Skeletal muscle satellite cell (primary cell): ENCODE results near the gene CA5A.

Experiments
- H3K27me3 ChIP-seq: 2 replicates; pipeline ENCODE4 v1.7.0; 2013; ENCODE audit warnings: low read length; ENCODE audit not compliant: control insufficient read depth, insufficient read depth
- H3K36me3 ChIP-seq: 2 replicates; pipeline ENCODE4 v1.7.0; 2013; ENCODE audit warnings: mild to moderate bottlenecking, control low read depth, low read length; ENCODE audit not compliant: insufficient read depth
- H3K4me1 ChIP-seq: 2 replicates; pipeline ENCODE4 v1.7.0; 2013; ENCODE audit warnings: low read length; ENCODE audit not compliant: control insufficient read depth, insufficient read depth
- H3K4me2 ChIP-seq: 2 replicates; pipeline ENCODE4 v1.7.0; 2013; ENCODE audit warnings: mild to moderate bottlenecking, low read length
- H3K4me3 ChIP-seq: 2 replicates; pipeline ENCODE4 v1.7.0; 2013; ENCODE audit warnings: low read length
- H3K9ac ChIP-seq: 2 replicates; pipeline ENCODE4 v1.7.0; 2013; ENCODE audit warnings: mild to moderate bottlenecking, low read depth, low read length, moderate library complexity
- H3K9me3 ChIP-seq: replicated peaks from 2 replicates; pipeline ENCODE4 v1.7.0; 2013; ENCODE audit warnings: mild to moderate bottlenecking, control low read depth, low read length

Gene CA5A

DNA sequence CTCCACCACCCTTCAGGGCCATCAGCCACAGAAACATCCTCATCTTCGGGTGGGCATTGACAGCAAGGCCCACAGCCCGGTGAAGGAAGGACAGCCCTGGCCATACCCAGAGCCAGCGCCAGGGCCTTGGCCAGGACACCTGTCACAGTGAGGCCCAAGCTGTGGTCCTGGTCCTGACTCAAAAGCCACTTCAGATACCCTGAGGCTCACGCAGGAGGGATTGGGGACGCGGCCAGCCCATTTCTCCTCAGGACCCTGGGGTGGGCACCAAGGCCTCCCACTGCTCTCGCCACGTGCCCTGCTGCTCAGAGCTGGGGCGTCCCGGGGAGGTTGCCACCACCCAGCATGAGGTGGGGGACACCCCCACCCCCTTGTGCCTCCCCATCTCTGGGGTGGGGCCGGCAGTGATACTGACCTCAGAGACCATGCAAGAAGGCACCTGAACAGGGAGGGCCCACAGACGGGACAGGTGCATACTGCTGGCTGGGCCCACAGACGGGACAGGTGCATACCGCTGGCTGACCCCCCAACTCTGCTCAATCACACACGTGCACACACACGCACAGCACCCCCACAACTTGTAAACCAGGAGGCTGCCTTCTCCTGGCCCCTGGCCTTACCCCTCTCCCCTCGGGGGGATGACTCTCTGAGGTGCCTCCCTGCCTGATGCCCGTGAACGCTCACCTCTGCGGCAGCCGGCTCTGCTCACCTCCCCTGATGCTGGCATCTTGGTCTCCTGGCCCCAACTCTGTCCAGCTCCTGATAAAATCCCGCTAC lies 81.2 kb downstream of the CA5A start:
- peak overlapping the region; percentile 36 for H3K4me2 ChIP-seq
- H3K36me3 ChIP-seq, result peaks cover 16% of the 10 kb centered on the region
- peaks cover 95% of the 10 kb centered on the region for H3K4me1 ChIP-seq
- no peaks in the 10 kb centered on the region for H3K9me3 ChIP-seq
- no peaks in the 10 kb centered on the region for H3K27me3 ChIP-seq
- H3K4me3 ChIP-seq, result no peak overlapping the region
- peak overlapping the region; percentile 42 for H3K9ac ChIP-seq

DNA sequence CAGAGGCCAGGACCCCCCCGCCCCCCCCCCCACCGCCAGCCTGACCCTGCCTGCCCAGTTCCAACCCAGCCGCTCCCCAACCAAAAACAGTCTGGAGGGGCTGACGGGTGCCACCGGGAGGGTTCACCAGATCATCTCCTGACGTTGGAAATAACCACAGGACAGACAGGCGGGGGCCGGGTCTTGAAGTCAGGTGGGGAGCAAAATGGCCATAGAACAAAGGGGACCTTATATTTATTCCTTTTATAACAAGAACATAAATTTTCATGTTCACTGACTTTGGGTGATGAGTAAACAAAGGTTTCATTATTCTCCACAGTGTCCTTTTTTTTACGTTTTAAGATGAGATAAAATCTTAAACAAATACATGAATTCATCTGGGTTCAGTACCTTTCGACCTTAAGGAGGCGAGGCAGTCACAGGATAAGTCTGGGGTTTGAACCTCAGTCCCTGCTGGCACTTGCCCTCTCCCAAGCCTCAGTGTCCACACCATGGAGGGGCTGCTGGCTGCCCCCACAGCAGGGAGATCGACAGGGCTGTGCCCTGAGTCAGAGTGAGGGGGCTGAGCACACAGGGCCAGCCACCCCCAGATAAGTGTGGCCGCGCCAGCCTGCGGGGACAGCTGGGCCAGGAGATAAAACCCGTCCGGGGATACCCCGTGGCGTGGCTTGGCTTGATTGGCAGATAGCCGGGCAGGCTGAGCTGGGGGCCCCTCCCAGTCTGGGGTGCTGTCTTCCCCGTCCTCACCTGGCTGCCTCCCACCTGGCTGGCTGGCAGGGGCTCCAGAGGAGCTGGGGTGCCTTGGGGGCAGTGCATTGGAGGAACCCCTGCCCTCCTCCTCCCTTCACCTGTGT lies 82.0 kb downstream of the CA5A start:
- Histone ChIP-seq H3K9ac (peak overlapping the region; percentile 42), H3K36me3 (peaks cover 22% of the 10 kb centered on the region), H3K27me3 (no peaks in the 10 kb centered on the region), H3K4me1 (peaks cover 90% of the 10 kb centered on the region), H3K9me3 (no peaks in the 10 kb centered on the region), H3K4me2 (peak overlapping the region; percentile 80), H3K4me3 (no peak overlapping the region)

DNA sequence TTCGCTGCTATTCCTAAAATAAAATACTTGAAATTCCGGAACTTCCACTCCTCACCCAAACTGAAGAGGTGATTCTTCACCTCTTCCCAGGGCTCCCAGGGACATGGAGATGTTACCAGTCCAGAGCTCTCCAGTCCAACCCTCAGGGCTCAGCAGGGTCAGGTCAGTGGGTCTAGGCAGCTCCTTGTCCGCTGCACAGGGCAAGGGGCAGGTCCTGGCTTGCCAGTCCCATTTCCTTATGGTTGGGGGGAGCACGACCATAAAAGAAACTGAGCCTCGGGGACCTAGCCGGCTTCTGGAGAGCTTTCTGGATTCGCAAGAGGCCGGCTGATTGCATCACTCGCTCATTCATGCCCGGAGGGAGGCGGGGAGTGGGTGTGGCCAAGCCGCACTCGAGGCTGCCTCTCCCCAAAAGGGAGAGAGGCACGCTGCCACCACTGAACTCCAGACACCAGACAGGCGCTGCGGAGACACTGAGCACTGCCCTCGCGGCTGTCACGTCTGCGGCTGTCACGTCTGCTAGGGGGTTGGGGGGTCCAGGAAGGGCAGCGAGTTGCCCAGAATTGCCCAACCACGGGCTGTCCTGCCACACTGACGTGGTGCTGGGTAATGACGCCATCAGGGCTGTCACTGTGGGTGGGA lies 82.8 kb downstream of the CA5A start:
- Histone ChIP-seq H3K9ac (peak overlapping the region; percentile 78), H3K4me3 (peak overlapping the region; percentile 61), H3K27me3 (no peaks in the 10 kb centered on the region), H3K4me2 (peak overlapping the region; percentile 80), H3K36me3 (peaks cover 30% of the 10 kb centered on the region), H3K9me3 (no peaks in the 10 kb centered on the region), H3K4me1 (peaks cover 82% of the 10 kb centered on the region)

DNA sequence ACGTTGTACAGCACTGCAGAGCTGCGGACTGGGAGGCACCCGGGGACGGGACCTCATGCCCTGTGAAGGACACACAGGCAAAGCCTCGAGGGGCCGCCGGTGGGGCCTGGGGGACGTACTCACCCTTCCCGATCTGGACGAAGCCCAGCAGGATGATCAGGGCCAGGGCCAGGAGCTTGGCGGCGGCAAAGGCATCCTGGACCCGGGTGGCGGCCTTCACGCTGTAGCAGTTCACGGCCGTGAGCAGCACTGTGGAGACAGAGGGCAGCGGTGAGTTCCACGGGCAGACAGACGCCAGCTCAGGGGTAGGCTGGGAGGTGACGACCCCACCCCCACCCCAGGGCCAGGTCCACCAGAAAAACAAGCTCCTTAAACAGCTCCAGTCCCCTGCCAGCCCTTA lies 84.7 kb downstream of the CA5A start:
- peaks cover 63% of the 10 kb centered on the region for H3K4me1 ChIP-seq

DNA sequence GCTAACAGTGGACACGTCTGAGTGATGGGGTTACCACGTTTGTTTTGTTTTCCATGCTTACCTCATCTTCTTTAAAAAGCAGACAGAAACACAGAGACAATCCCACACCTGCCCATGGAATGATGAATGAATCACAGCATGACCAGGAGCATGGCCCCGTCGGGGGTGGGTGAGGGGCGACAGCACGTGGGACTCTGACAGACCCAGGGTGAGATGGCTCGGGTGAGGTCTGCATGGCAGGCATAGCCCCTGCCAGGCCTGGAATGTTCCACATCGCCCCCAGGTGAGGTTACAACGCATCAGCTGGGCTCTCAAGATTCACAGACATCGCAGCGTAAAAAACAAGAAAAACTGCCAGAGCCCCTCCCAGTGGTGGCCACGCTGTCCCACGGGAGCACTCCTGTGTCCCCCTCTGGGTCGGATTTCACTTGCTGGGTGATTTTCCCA lies 85.2 kb downstream of the CA5A start:
- H3K4me3 ChIP-seq, result no peak overlapping the region
- H3K27me3 ChIP-seq, result no peaks in the 10 kb centered on the region
- H3K9me3 ChIP-seq, result no peaks in the 10 kb centered on the region
- peaks cover 37% of the 10 kb centered on the region for H3K36me3 ChIP-seq
- H3K4me1 ChIP-seq, result peaks cover 62% of the 10 kb centered on the region
- no peak overlapping the region for H3K4me2 ChIP-seq
- H3K9ac ChIP-seq, result no peak overlapping the region

More for the DNA sequence above, 84.7 kb downstream of the CA5A start:
- Histone ChIP-seq H3K9me3 (no peaks in the 10 kb centered on the region), H3K27me3 (no peaks in the 10 kb centered on the region), H3K36me3 (peaks cover 37% of the 10 kb centered on the region), H3K4me3 (no peak overlapping the region), H3K4me2 (no peak overlapping the region), H3K9ac (no peak overlapping the region)

DNA sequence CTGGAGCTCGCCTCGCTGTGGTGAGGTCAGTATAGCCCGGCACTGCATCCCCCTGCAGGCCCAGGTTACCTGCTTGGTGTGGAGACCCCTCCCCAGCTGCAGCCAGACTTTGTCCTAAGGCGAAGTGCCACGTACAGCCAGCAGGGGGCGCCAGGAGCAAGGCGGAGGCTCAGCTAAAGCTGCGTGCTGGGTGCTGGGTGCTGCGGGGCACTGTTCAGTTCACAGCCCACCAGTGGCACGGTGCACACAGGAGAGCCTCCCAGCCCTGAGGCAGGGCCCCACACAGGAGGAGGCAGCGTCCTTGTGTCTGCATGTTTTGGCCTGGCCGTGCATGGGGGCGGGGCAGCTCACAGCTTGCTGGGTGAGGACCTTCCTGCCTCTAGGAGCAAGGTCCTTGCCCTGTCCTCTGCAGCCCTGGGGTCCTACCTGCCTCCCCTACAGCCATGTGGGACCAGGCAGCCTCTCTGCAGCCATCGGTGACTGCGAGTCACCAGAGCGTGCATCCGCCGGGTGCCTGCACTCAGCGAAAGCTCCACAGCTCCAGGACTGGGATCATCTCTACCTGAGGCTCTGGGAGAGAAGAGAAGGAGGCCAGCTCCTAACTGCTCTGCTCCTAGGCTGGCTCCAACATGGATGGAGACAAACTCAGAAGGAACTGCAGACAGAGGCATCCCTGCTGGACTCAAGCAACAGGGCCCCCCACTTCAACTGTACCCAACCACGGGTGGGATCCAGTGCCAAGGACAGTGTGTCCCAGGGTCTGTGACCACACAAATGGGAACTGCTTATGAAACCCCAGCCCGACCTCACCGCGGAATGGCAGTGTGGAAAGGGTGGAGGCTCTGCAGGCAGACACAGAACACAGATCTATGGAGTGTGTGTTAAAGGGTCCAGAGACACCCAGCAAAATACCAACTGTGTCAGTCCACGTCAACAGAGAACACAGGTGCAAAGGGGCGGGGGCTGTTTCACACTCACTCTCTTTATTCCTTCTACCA lies 86.0 kb downstream of the CA5A start:
- Histone ChIP-seq H3K27me3 (no peaks in the 10 kb centered on the region), H3K4me2 (no peak overlapping the region), H3K4me1 (peaks cover 62% of the 10 kb centered on the region), H3K4me3 (no peak overlapping the region), H3K9ac (no peak overlapping the region), H3K9me3 (no peaks in the 10 kb centered on the region), H3K36me3 (peaks cover 37% of the 10 kb centered on the region)

DNA sequence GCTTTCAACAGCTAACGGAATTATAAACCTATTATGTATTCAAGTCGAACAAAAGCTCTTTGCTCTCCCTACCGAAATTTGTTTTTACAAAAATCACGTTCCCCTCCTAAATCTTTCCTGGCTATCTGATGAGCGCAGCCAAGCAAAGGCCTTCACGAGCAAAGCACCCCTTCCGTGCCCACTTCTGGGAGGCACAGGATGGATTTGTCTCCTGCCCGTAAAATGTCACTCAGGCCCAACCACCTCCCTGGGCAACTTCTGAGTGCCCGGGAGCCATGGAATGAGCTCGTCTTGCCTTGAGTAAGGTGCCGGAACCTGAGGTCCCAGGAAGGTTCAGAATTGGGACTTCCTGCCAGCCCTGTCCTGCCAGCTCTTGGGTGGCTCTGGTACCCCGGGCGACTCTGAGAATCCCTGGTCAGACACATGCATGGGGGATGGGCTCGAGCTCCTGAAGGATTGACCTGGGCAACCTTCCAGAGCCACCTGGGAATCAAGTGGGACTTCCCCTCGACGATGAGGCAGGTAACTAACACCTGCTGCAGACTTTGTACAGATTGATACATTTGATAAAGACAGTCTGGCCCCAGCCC lies 86.8 kb downstream of the CA5A start:
- Histone ChIP-seq H3K9ac (no peak overlapping the region), H3K9me3 (no peaks in the 10 kb centered on the region), H3K27me3 (no peaks in the 10 kb centered on the region), H3K4me3 (no peak overlapping the region), H3K4me1 (peaks cover 60% of the 10 kb centered on the region), H3K36me3 (peaks cover 37% of the 10 kb centered on the region), H3K4me2 (no peak overlapping the region)

DNA sequence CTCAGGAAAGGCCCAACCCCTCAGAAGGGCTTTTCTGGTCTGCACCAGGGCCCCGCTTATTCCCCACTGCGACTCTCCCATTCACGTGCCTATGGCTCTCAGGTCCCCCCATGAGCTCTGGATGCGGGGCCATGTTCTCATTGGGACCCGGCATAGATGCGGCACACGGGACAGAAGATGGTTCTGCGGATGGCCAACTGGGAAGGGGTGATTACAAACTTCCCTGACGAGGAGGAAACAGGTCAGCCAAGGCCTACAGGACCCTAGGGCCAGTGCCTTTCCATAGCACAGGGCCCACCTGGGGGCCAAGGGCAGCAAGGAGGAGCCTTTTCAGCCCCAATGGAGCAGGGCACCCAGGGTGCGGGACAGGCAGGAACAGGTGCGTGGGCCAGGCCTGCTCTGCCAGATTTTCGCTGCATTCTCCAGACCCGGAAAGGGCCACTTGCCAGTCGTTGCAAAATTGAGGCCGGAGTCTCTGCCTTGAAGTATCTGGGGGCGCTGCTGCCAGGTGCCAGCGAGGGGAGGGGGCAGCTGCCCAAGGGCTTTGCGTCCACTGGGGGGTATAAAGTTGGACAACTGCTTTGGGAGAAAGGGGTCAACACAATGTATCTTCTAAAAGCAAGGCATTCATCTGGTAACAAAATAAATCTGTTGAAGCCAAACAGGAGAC lies 87.5 kb downstream of the CA5A start:
- Histone ChIP-seq H3K27me3 (no peaks in the 10 kb centered on the region), H3K4me1 (peaks cover 61% of the 10 kb centered on the region), H3K9me3 (no peaks in the 10 kb centered on the region), H3K4me3 (no peak overlapping the region), H3K9ac (no peak overlapping the region), H3K4me2 (no peak overlapping the region), H3K36me3 (peaks cover 37% of the 10 kb centered on the region)

DNA sequence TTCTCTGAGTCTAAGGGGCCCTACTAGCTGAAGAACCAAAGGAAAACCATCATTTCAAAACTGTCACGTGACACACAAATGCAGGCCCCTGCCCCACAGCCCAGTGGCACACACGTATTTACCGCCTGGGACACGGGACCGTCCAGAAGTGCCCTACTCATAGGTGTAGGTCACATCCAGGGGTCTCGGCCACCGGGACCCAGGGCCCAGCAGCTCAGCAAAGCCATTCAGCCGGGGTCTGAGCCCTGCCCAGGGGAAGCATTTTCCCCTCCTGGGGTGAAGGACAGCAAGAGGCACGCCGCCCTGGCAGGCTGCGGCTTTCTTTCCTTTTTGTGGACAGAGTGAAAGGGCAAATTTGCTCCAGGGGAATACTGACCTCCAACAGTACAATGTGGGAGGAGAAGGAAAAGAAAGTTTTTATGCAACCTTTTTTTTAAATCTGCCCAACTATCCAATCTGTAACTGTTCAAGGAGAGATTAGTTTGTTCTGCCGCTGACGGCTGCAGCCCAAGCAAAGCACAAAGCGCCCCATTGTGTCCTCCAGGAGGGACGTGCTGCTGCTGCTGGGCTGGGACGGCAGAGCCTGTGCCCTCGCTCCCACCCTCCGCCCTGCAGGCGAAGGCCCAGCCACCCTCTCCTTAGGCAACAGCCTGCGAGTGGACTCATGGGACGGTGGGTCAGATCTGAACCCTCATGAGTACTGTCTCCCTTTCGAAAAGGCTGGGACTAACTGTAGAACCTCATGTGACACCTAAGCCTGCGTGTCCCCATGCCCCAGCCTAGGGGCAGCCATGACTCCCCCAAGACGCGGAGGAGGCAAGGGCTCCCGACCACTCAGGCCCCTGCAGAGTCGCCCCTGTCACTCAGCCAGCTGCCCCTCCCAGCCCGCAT lies 88.3 kb downstream of the CA5A start:
- Histone ChIP-seq H3K9ac (no peak overlapping the region), H3K27me3 (no peaks in the 10 kb centered on the region), H3K9me3 (no peaks in the 10 kb centered on the region), H3K4me1 (peaks cover 54% of the 10 kb centered on the region), H3K4me2 (no peak overlapping the region), H3K4me3 (no peak overlapping the region), H3K36me3 (peaks cover 38% of the 10 kb centered on the region)
